Immature natural killer cell (primary cell): ENCODE measurements around the gene RASA2. TPM values are rescaled to one million over a fixed set of nuclear protein-coding genes. Genes with fewer than 3 reads are reported as not detected.

Source experiments
- DNase-seq, 3 donors: peaks; one replicate each; pipeline ENCODE4 v3.0.0; 2022; ENCODE audit warnings: mixed read lengths in 1 of 3
- H3K27ac Mint-ChIP-seq, 6 donors: one replicate each; pipeline ENCODE4 v1.8.0; 2020; ENCODE audit warnings: mixed read lengths in 6 of 6, mild to moderate bottlenecking in 5 of 6, inconsistent platforms in 4 of 6, moderate library complexity in 3 of 6
- H3K27me3 Mint-ChIP-seq, 3 donors: one replicate each; pipeline ENCODE4 v1.8.0; 2020 to 2021; ENCODE audit warnings: low read depth in 3 of 3, mild to moderate bottlenecking in 3 of 3, mixed read lengths in 3 of 3, moderate library complexity in 3 of 3, inconsistent platforms in 1 of 3
- H3K36me3 Mint-ChIP-seq, 3 donors: one replicate each; pipeline ENCODE4 v1.8.0; 2020; ENCODE audit warnings: mixed read lengths in 3 of 3, inconsistent platforms in 2 of 3, mild to moderate bottlenecking in 2 of 3
- H3K4me1 Mint-ChIP-seq, 2 donors: one replicate each; pipeline ENCODE4 v1.8.0; 2020; ENCODE audit warnings: inconsistent platforms in 2 of 2, mild to moderate bottlenecking in 2 of 2, mixed read lengths in 2 of 2, moderate library complexity in 1 of 2
- H3K4me3 Mint-ChIP-seq, 5 donors: one replicate each; pipeline ENCODE4 v1.8.0; 2020; ENCODE audit warnings: mild to moderate bottlenecking in 5 of 5, mixed read lengths in 5 of 5, inconsistent platforms in 3 of 5, moderate library complexity in 3 of 5
- H3K9me3 Mint-ChIP-seq, 6 donors: one replicate each; pipeline ENCODE4 v1.8.0; 2020; ENCODE audit warnings: mild to moderate bottlenecking in 6 of 6, mixed read lengths in 6 of 6, inconsistent platforms in 4 of 6, moderate library complexity in 3 of 6
- polyA plus RNA-seq, 3 donors: library from polyadenylated mRNA; unstranded; fragments of 300-500 nt; fragmentation: Illumina TruSeq; gene quantifications; one replicate each; pipeline ENCODE4 v1.2.3, GENCODE V29; 2021

Gene RASA2
- 10 to 100 TPM; 32.6 to 48.7 (median 45.9) TPM for polyA plus RNA-seq

GRCh38 chr3:141486746-141487520, at the start of gene RASA2:
Gene RASA2, plus strand, starts transcription at chr3:141487027. Its CDS starts 57 bp downstream, at chr3:141487084.
- Mint-ChIP-seq H3K27ac (peak within 1 kb of the TSS; percentile 93 to 99 (median 96)), H3K27me3 (peaks cover 1 to 23% (median 10%) of the 10 kb centered on the region in 3 donors), H3K4me3 (peak within 1 kb of the TSS; percentile 89 to 97 (median 94)), H3K9me3 (no peaks in the 10 kb centered on the region), H3K4me1 (peaks cover 24 to 65% of the 10 kb centered on the region in 2 donors), H3K36me3 (peaks cover 0 to 7% (median 5%) of the 10 kb centered on the region in 3 donors)
- DNase-seq = peak; percentile 73 to 81 (median 80)

GRCh38 chr3:141439589-141439988, 47.2 kb upstream of the RASA2 start:
- Mint-ChIP-seq H3K9me3 (no peaks in the 10 kb centered on the region), H3K36me3 (peaks cover 16 to 33% (median 18%) of the 10 kb centered on the region in 3 donors), H3K27me3 (peaks cover 0 to 2% (median 0%) of the 10 kb centered on the region in 3 donors), H3K4me1 (peaks cover 22 to 54% of the 10 kb centered on the region in 2 donors), H3K27ac (peak overlapping the region in 4 of 6 donors; percentile 53 to 82 (median 68)), H3K4me3 (no peak overlapping the region)
- DNase-seq = no peak

- Mint-ChIP-seq H3K4me1 (peaks cover 22 to 56% of the 10 kb centered on the region in 2 donors), H3K9me3 (no peaks in the 10 kb centered on the region), H3K27me3 (peaks cover 0 to 2% (median 0%) of the 10 kb centered on the region in 3 donors), H3K27ac (peak overlapping the region; percentile 29 to 86 (median 65)), H3K36me3 (peaks cover 21 to 40% (median 28%) of the 10 kb centered on the region in 3 donors), H3K4me3 (peak overlapping the region in 1 of 5 donors; percentile 76)
- peak in 1 of 3 donors; percentile 6 for DNase-seq
Observed at GRCh38 chr3:141440942-141441341, 45.9 kb upstream of the RASA2 start.

DNA sequence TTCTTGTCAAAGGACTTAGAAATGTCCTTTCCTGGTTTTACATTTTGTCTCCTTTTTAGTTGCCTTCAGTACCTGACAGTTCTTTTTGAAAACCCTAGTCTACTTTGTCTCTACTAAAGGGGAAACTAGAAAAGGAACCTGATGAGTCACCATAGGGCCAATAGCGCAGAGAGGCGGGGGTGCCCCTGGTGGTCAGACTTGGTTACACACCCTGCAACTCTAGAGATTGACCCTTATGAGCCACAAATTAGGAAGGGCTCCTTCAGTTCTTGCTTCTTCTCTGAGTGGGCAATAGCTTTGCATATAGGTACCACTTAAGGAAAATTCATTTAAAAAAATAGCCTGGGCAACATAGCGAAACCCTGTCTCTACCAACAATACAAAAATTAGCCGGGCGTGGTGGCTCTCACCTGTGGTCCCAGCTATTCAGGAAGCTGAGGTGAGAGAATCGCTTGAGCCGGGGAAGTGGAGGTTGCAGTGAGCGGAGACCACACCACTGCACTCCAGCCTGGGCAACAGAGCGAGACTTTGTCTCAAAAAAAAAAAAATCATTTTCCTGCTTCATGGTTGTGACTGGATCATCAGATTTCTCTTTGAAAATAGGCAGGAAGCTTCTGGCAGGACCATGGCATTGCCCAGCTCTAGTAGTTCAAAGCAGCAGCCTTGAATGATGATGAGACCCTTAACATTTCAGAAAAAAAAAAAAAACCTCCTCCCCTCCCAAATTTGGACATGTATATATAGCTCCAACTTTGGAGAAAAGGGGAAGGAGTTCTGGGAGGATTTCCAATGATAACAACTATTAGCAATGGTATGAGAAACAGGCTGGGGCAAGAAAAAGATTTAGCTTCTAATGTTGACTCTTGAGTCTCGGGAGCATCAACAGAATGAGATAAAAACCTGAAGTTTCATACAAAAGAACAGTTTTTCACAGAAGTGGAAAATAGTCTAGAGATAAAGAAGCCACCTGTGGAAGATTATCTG, 45.2 kb upstream of the RASA2 start:
- no peaks in the 10 kb centered on the region for H3K9me3 Mint-ChIP-seq
- H3K27ac Mint-ChIP-seq = peak overlapping the region; percentile 29 to 86 (median 65)
- peaks cover 27 to 46% (median 28%) of the 10 kb centered on the region in 3 donors for H3K36me3 Mint-ChIP-seq
- H3K4me3 Mint-ChIP-seq = peak overlapping the region; percentile 41 to 76 (median 73)
- peaks cover 22 to 56% of the 10 kb centered on the region in 2 donors for H3K4me1 Mint-ChIP-seq
- DNase-seq = peak; percentile 57 to 73 (median 69)
- H3K27me3 Mint-ChIP-seq = peaks cover 0 to 2% (median 0%) of the 10 kb centered on the region in 3 donors

DNA sequence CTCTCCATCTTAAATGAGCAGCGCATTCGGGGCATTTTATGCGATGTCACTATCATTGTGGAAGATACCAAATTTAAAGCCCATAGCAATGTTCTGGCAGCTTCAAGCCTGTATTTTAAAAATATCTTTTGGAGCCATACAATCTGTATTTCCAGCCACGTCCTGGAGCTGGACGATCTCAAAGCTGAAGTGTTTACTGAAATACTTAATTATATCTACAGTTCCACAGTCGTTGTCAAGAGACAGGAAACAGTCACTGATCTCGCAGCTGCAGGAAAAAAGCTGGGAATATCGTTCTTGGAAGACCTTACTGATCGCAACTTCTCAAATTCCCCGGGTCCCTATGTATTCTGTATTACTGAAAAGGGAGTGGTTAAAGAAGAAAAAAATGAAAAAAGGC, 44.4 kb upstream of the RASA2 start:
- peaks cover 0 to 2% (median 0%) of the 10 kb centered on the region in 3 donors for H3K27me3 Mint-ChIP-seq
- DNase-seq = no peak
- H3K9me3 Mint-ChIP-seq = no peaks in the 10 kb centered on the region
- H3K36me3 Mint-ChIP-seq = peaks cover 27 to 50% (median 28%) of the 10 kb centered on the region in 3 donors
- H3K4me3 Mint-ChIP-seq = peak overlapping the region in 1 of 5 donors; percentile 74
- H3K27ac Mint-ChIP-seq = peak overlapping the region in 2 of 6 donors; percentile 26 to 67
- H3K4me1 Mint-ChIP-seq = peaks cover 22 to 50% of the 10 kb centered on the region in 2 donors

- H3K4me1 Mint-ChIP-seq = peaks cover 22 to 49% of the 10 kb centered on the region in 2 donors
- H3K9me3 Mint-ChIP-seq = no peaks in the 10 kb centered on the region
- no peak for DNase-seq
- H3K27me3 Mint-ChIP-seq = peaks cover 0 to 2% (median 0%) of the 10 kb centered on the region in 3 donors
- no peak overlapping the region for H3K4me3 Mint-ChIP-seq
- peak overlapping the region in 1 of 6 donors; percentile 6 for H3K27ac Mint-ChIP-seq
- peaks cover 27 to 51% (median 28%) of the 10 kb centered on the region in 3 donors for H3K36me3 Mint-ChIP-seq
Observed at GRCh38 chr3:141442914-141443313, 43.9 kb upstream of the RASA2 start.

DNA sequence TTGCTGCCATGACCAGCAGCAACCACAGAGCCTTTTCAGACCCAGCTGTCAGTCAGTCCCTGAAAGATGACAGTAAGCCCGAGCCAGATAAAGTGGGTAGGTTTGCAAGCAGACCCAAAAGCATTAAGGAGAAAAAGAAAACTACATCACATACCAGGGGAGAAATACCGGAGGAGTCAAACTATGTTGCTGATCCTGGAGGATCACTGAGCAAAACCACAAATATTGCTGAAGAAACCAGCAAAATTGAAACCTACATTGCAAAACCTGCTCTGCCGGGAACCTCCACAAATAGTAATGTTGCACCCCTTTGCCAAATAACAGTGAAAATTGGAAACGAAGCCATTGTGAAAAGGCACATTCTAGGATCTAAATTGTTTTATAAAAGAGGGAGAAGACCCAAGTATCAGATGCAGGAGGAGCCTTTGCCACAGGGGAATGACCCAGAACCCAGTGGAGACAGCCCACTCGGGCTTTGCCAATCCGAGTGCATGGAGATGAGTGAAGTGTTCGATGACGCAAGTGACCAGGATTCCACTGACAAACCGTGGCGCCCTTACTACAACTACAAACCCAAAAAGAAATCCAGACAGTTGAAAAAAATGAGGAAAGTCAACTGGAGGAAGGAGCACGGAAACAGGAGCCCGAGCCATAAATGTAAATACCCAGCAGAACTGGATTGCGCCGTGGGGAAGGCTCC, 42.1 kb upstream of the RASA2 start:
- no peak for DNase-seq
- H3K27me3 Mint-ChIP-seq = peaks cover 0 to 2% (median 0%) of the 10 kb centered on the region in 3 donors
- H3K27ac Mint-ChIP-seq = peak overlapping the region in 1 of 6 donors; percentile 24
- H3K4me3 Mint-ChIP-seq = no peak overlapping the region
- H3K9me3 Mint-ChIP-seq = no peaks in the 10 kb centered on the region
- peaks cover 19 to 37% of the 10 kb centered on the region in 2 donors for H3K4me1 Mint-ChIP-seq
- H3K36me3 Mint-ChIP-seq = peaks cover 27 to 42% (median 28%) of the 10 kb centered on the region in 3 donors

DNA sequence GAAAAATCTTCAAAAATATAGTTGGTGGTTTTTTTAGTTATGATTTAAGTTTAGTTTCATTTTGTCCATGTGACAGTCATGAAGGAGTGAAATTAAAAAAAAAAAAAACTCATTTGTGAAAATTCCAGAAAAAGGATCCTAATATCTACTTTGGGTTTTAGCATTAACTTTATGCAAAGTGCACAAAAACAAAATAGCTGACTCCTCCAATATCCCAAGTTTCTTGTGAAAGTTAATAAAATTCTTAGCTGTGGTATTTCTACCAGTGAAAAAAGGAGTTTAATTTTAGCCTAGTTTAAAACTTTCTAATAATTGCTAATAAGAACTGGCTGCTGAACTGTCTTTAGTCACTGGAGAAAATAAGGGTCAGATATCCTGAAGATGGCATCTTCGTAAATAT, 40.8 kb upstream of the RASA2 start:
- Mint-ChIP-seq H3K27me3 (no peaks in the 10 kb centered on the region), H3K4me1 (peaks cover 13 to 26% of the 10 kb centered on the region in 2 donors), H3K36me3 (peaks cover 27 to 41% (median 28%) of the 10 kb centered on the region in 3 donors), H3K4me3 (no peak overlapping the region), H3K27ac (no peak overlapping the region), H3K9me3 (no peaks in the 10 kb centered on the region)
- DNase-seq = no peak

DNA sequence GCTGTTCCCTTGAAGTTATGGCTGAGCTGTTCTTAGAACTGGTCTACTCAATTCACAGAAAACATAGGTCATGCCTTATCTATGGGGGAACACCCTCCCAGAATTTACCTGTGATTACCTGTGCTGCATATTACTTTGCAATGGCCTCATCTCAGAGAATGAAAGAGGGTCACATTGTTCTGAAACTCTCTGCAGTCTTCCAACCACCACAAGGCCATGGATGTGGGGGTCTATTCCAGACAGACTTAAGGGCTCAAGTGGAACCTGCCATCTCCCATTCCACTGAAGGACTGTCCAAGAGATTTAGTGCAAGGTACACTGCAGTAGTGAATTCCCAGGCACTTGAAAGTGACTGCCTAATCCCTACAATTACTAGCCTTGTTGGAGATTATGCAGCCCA, 40.1 kb upstream of the RASA2 start:
- Mint-ChIP-seq H3K4me3 (no peak overlapping the region), H3K36me3 (peaks cover 27 to 41% (median 28%) of the 10 kb centered on the region in 3 donors), H3K9me3 (no peaks in the 10 kb centered on the region), H3K27ac (peak overlapping the region in 1 of 6 donors; percentile 53), H3K27me3 (no peaks in the 10 kb centered on the region), H3K4me1 (peaks cover 6 to 18% of the 10 kb centered on the region in 2 donors)
- DNase-seq = no peak

DNA sequence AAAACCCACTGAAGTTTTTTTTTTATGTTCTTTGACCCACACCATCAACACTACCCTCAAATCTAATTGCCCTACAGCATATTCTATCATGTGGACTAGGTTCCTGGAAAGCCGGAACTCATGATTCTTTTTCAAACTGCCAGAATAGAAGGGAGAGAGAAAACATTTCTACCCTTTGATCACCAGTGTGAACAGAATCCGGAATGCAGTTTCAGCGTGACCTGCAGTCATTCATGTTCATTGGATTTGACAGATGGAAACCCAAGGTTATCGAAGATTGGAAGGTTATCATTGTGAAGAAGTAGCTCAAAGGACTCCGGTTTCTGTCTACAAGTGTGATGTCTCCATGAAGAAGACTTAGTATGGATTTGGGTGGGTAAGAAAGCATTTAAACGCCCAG, 39.4 kb upstream of the RASA2 start:
- Mint-ChIP-seq H3K4me1 (peaks cover 0 to 12% of the 10 kb centered on the region in 2 donors), H3K4me3 (no peak overlapping the region), H3K27ac (peak overlapping the region in 2 of 6 donors; percentile 36 to 53), H3K27me3 (no peaks in the 10 kb centered on the region), H3K9me3 (no peaks in the 10 kb centered on the region), H3K36me3 (peaks cover 27 to 38% (median 27%) of the 10 kb centered on the region in 3 donors)
- DNase-seq = no peak

DNA sequence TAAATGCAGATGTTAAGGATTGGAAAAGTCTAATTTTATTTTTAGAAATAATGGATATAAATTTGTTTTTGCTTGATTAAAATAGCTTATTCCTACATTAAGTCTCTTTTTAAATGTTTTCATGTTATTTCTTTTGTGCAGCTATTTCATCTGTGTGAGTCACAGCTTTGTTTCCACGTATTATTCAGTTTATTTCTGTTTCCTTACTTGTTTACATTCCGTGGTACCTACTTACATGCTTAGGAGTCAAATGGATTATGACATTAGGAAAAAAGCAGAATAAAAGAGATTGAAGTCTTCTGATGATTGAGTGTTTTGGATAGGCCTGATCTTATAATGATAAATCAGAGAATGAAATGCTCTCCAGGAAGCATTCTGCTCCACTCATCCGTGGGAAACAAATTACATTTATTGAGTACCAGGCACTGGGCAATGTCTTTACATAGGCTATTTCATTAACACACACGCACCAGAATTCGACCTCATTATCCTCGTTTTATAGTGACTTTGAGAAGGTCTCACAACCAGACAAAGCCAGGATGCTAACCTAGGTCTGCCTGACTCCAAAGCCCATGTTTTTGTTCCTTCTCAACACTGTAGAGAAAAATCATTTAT, 38.1 kb upstream of the RASA2 start:
- H3K36me3 Mint-ChIP-seq = peaks cover 17 to 27% (median 19%) of the 10 kb centered on the region in 3 donors
- peaks cover 0 to 6% of the 10 kb centered on the region in 2 donors for H3K4me1 Mint-ChIP-seq
- DNase-seq = no peak
- no peaks in the 10 kb centered on the region for H3K27me3 Mint-ChIP-seq
- no peaks in the 10 kb centered on the region for H3K9me3 Mint-ChIP-seq
- no peak overlapping the region for H3K27ac Mint-ChIP-seq
- no peak overlapping the region for H3K4me3 Mint-ChIP-seq

- Mint-ChIP-seq H3K36me3 (peaks cover 11 to 20% (median 12%) of the 10 kb centered on the region in 3 donors), H3K9me3 (no peaks in the 10 kb centered on the region), H3K4me1 (peaks cover 2 to 7% of the 10 kb centered on the region in 2 donors), H3K4me3 (no peak overlapping the region), H3K27me3 (no peaks in the 10 kb centered on the region), H3K27ac (peak overlapping the region in 1 of 6 donors; percentile 54)
- no peak for DNase-seq
Observed at GRCh38 chr3:141449424-141449823, 37.4 kb upstream of the RASA2 start.
